Measurements from ENCODE around the gene OSGEP.

OSGEP gene

GRCh38 chr14:20454516-20455354 lies at the start of gene OSGEP, which contains the start of gene APEX1:
Gene OSGEP, minus strand, starts transcription at chr14:20454812. Its CDS starts 129 bp downstream, at chr14:20454683.
Gene APEX1, plus strand, starts transcription at chr14:20455226. Its CDS starts 420 bp downstream, at chr14:20455646.
- DNase-seq (ENCODE audit: low read depth in 2 of 2), result peak; percentile 90 to 94

DNA sequence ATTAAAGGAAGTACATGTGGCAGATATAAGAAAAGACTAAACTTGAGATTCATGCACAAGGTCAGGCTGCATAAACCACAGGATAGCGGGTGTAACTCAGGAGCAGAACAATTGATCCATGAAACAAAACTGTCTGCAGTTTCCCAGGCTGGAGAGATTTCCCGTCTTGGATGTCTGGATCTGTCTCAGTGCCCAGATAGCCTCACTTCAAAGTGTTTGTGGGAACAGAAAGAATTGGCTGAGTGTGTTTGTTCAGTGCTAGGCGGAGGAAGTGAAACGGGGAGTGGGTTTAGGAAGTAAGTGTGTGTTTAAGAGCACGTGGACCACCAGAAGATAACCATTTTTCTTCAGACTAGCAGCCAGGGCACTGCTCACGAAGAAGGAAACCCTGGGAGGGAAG lies 49.3 kb upstream of the OSGEP start:
- DNase-seq (ENCODE audit: low read depth in 2 of 2), result no peak

DNA sequence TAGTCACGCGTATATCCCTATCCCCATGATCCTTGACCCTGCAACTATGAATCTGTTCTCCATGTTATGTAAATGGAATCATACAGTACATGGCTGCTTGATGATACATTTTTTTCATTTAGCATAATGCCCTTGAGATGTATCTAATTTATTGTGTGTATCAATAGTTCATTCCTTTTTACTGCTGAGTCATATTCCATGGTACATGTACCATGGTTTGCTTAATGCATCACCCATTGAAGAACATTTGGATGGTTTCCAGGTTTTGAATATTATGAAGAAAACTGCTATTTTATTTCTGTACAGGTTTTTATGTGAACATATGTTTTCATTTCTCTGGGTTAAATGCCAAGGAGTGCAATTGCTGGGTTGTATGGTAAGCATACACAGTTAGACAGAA lies 46.7 kb upstream of the OSGEP start:
- no peak for DNase-seq (ENCODE audit: low read depth in 2 of 2)

DNA sequence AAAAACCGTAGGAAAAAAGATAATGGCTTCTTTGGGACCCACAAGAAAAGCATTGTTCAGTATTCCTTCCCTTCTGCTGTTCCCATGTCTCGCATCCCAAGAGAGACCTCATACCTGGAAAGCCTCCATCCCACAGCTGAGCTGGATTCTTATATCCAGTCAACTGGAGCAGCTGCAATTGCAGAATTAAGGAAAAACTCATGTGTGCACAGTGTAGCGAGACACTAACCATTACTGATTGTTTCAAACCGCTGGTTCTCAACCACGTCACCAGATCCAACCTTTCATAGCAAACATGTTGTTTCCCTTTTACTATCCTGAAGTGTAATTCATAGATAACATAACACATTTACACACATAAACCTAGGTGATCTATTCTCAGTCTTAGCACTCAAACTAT lies 45.3 kb upstream of the OSGEP start:
- no peak for DNase-seq (ENCODE audit: low read depth in 2 of 2)

GRCh38 chr14:20499108-20499507 lies 44.5 kb upstream of the OSGEP start:
- no peak for DNase-seq (ENCODE audit: low read depth in 2 of 2)

- no peak for DNase-seq (ENCODE audit: low read depth in 2 of 2)
These were observed 44.0 kb upstream of the OSGEP start for GRCh38 chr14:20498622-20499021.

DNA sequence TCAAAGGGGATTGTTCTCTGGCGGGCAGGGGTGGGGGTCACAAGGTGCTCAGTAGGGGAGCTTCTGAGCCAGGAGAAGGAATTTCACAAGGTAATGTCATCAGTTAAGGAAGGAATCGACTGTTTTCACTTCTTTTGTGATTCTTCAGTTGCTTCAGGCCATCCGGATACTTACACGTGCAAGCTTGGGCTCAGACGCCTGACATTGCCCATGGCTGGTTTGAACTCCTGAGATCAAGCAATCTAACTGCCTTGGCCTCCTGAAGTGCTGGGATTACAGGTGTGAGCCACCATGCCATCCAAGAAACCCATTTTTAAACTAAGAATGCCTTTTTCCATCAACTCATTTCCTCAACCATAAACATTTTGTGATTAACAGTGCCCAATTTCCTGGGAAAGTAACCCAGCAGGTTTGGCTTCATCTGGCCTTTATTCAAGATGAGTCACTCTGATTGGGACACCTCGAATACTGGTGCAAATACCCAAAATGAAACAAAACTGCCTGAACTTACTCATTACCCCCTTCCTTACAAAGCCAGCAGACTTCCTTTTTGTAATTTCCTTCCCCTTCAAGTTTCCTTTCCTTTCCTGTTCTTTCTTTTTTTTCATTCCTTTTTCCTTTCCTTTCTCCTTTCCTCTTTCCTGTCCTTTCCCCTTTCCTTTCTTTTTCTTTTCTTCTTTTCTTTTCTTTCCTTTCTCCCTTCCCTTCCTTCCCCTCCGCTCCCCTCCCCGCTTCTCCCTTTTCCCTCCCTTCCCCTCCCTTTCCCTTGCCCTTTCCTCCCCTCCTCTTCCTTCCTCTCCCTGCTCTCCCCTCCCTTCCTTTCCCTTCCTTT lies 40.5 kb upstream of the OSGEP start:
- no peak for DNase-seq (ENCODE audit: low read depth in 2 of 2)

GRCh38 chr14:20493634-20494033 lies 39.0 kb upstream of the OSGEP start:
- DNase-seq (ENCODE audit: low read depth in 2 of 2), result no peak

- DNase-seq (ENCODE audit: low read depth in 2 of 2), result no peak
These were observed 37.9 kb upstream of the OSGEP start for GRCh38 chr14:20492486-20492885.

DNA sequence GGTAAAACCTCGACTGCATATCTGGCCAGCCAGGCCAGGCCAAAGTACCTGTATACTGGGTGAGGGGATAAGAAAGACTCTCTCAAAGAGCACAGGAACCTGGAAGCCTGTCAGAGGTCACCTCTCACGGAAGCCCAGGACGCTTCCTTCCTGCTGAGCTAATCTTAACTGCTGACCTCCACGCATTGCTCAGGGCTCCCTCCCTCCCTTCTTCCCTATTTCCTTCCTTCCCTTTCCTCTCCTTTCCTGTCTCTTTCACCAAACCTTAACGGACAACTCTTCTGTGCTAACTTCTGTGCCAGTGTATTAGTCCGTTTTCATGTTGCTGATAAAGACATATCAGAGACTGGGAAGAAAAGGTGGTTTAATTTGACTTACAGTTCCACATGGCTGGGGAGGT lies 36.0 kb upstream of the OSGEP start:
- no peak for DNase-seq (ENCODE audit: low read depth in 2 of 2)

DNA sequence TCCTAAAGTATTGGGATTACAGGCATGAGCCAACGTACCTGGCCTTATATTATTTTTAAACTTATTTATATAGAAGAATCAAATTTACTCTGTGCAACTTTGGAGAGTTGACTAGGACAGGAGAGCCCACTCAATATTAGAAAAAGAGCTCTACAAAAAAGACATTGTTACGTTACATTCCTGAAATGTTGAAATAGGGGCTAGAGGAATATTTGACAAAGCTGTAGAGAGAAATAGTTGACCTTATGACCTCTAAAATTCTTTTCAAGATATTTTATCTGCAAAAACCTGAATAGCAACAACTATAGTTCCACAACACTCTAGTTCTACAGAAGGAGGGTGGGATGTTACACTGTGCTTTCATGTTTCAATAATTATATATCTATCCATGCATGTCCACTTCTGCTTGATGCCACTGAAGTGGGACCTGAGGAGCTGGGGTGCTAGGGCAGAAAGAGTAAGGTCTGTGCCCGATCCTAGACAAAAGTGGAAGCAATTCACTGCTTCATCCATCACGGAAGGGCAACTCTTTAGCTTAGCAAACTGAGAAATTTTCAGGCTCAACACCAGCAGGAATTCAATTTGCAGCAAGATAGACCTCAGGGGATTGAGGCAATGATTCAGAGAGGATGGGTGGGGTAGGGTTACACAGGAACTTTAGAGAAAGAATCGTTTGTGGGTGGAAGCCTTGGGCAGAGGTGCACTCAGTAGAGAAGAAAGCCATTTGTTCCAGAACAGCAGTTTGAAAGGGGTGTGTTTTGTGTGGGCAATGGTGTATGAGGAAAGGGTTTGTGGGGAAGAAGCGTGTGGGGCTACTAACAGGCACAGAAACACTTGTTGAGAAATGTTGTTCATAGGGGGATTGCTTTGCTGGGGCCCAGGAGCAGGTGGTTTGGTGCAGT lies 34.7 kb upstream of the OSGEP start:
- DNase-seq (ENCODE audit: low read depth in 2 of 2), result no peak

DNA sequence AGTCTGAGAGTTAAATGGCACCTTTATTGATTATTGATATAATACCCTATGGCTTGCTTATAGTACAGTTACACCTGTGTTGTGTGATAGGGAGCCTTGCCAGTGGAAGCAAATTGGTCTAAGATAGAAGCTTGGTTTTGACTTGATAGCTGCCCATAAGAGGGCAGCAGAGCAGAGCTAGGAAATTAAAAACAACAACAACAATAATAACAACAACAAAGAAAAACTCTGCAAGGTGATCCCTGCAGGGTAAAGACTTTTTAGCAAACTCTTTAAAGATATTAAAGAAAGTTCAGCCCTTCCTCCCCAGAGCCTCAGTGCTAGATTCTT lies 32.7 kb upstream of the OSGEP start:
- DNase-seq (ENCODE audit: low read depth in 2 of 2), result no peak

- no peak for DNase-seq (ENCODE audit: low read depth in 2 of 2)
These were observed 32.2 kb upstream of the OSGEP start for GRCh38 chr14:20486684-20487395.

DNA sequence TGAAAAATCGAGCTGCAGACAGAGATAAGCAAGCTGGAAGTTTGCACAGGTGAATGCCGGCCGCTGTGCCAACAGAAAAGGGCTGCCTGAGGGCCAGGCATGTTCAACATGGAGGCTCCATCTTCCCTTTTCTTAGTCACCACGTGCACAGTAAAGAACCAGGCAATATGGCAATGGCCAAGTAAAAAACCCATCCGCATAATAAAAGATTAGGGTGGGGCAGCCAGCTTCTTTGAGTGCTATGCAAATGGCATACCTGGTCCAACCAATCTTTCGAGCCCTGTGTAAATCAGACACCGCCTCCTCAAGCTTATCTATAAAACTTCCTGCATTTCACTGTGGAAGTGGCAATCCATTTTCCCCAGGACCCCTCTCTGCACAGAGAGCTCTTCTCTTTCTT lies 31.3 kb upstream of the OSGEP start:
- no peak for DNase-seq (ENCODE audit: low read depth in 2 of 2)

- no peak for DNase-seq (ENCODE audit: low read depth in 2 of 2)
These were observed 27.8 kb upstream of the OSGEP start for GRCh38 chr14:20482382-20482781.

DNA sequence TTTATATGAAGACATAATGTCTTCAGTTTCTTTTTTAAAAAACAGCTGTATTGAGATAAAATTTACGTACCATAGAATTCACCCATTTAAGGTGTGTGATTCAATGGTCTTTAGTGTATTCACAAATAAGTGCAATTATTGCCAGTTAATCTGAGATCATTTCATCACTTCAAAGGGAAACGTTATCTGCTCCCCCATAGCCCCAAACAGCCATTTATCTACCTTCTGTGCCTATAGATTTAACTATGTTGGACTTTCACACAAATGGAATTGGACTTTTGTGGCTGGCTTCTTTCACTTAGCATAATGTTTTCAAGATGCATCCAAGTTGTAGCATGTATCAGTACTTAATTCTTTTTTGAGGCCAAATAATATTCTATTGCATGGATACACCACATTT lies 24.3 kb upstream of the OSGEP start:
- DNase-seq (ENCODE audit: low read depth in 2 of 2), result no peak

- no peak for DNase-seq (ENCODE audit: low read depth in 2 of 2)
These were observed 22.7 kb upstream of the OSGEP start for GRCh38 chr14:20477211-20477876.

GRCh38 chr14:20476776-20477175 lies 22.2 kb upstream of the OSGEP start:
- DNase-seq (ENCODE audit: low read depth in 2 of 2), result no peak

GRCh38 chr14:20472536-20473169 lies 18.0 kb upstream of the OSGEP start:
- no peak for DNase-seq (ENCODE audit: low read depth in 2 of 2)

- DNase-seq (ENCODE audit: low read depth in 2 of 2), result no peak
These were observed 15.9 kb upstream of the OSGEP start for GRCh38 chr14:20470603-20470901.

Measured in stimulated activated CD4-positive, alpha-beta T cell treated with anti-CD3 and anti-CD28 coated beads, Interleukin-1b, Interleukin-23, amount 100 ng/mL, for 4 hours (primary cell).